Sigmoid colon (tissue), 7 donors: ENCODE measurements around the gene PLXNA4. TPM values are rescaled to one million over a fixed set of nuclear protein-coding genes. Genes with fewer than 3 reads are reported as not detected.

ENCODE experiments used
- DNase-seq: peaks from one replicate; pipeline ENCODE4 v3.0.0-alpha.2; 2019
- H3K27ac ChIP-seq, 4 donors: fragments of 200-600 bp; sonication (generic); one replicate each; pipeline ENCODE4 v1.5.1; 2016 to 2019; ENCODE audit warnings: mild to moderate bottlenecking in 1 of 4
- H3K27me3 ChIP-seq, 3 donors: fragments of 200-600 bp; sonication (generic); one replicate each; pipeline ENCODE4 v1.5.1; 2019; ENCODE audit warnings: mild to moderate bottlenecking in 1 of 3
- H3K36me3 ChIP-seq, 4 donors: fragments of 200-600 bp; sonication (generic); one replicate each; pipeline ENCODE4 v1.5.1; 2016 to 2019
- H3K4me1 ChIP-seq, 4 donors: fragments of 200-600 bp; sonication (generic); one replicate each; pipeline ENCODE4 v1.5.1; 2017 to 2019
- H3K4me3 ChIP-seq, 4 donors: fragments of 200-600 bp; sonication (generic); one replicate each; pipeline ENCODE4 v1.5.1; 2017 to 2019; ENCODE audit warnings: mild to moderate bottlenecking in 2 of 4, moderate library complexity in 1 of 4
- H3K9me3 ChIP-seq, 4 donors: fragments of 200-600 bp in 3 of 4; sonication (generic) in 3 of 4; one replicate each; pipeline versions ENCODE4 v1.5.1 to v1.6.1; 2013 to 2019
- CTCF ChIP-seq, 4 experiments: fragments of 450-650 bp in 3 of 4; fragments of 200-600 bp in 1 of 4; IDR thresholded peaks; one replicate each; pipeline ENCODE4 v1.5.1; 2016 to 2019; ENCODE audit warnings: antibody characterized with exemption in 4 of 4, mild to moderate bottlenecking in 3 of 4, moderate library complexity in 2 of 4
- EP300 ChIP-seq, 4 donors: sonication (generic); formaldehyde crosslinking; IDR thresholded peaks; one replicate each; pipeline ENCODE4 v1.6.1; 2017; ENCODE audit warnings: antibody characterized with exemption in 4 of 4
- POLR2A ChIP-seq, 2 donors: fragments of 450-650 bp; IDR thresholded peaks; one replicate each; pipeline ENCODE4 v1.6.1; 2016; ENCODE audit warnings: antibody characterized with exemption in 2 of 2, mild to moderate bottlenecking in 2 of 2, moderate library complexity in 2 of 2
- POLR2AphosphoS5 ChIP-seq, 4 donors: sonication (generic); formaldehyde crosslinking; IDR thresholded peaks; one replicate each; pipeline ENCODE4 v1.6.1; 2017; ENCODE audit warnings: antibody characterized with exemption in 4 of 4
- WGBS, 2 donors: extraction: QIAGEN DNeasy Blood & Tissue Kit; methylation state at CpG; one replicate each; pipeline ENCODE4 v1.1.7; 2013; 5-methylcytosine and 5-hydroxymethylcytosine counted together
- intact Hi-C: fragments of 100-400 bp; cut with DNase I; formaldehyde crosslinking; loops from one replicate; pipeline ENCODE4 v1.15.1; 2023
- polyA plus RNA-seq, 3 donors: library from polyadenylated mRNA; stranded (reverse); fragments of 200-250 nt; gene quantifications; one replicate each; pipeline ENCODE4 v1.2.3, GENCODE V29; 2013
- total RNA-seq, 4 donors: library from RNA; depleted of rRNA; stranded (reverse); fragments of >200 nt; gene quantifications; one replicate each; pipeline ENCODE4 v1.1.0, GENCODE V29; 2016
- donor health status: healthy with polysubstance abuse.
- donor health status: Bipolar disorder and iron deficiency.
- donor health status: healthy.

The PLXNA4 gene
- total and polyA plus RNA-seq, 7 donors: under 0.01 to 10.5 (median 3.7) TPM; not detected in 1

GRCh38 chr7:132270517-132270916, 305.8 kb downstream of the PLXNA4 start:
- H3K9me3 ChIP-seq: no peaks in the 10 kb centered on the region
- 9 to 26% methylated on average over 2 of the region's 2 CpGs for WGBS, 2 donors
- H3K27ac ChIP-seq: no peak overlapping the region
- H3K4me1 ChIP-seq: peaks cover 0 to under 1% (median 0%) of the 10 kb centered on the region in 4 donors
- H3K36me3 ChIP-seq: no peaks in the 10 kb centered on the region
- no peaks in the 10 kb centered on the region for H3K27me3 ChIP-seq
- DNase-seq: no peak
- TF ChIP-seq POLR2A (IDR thresholded peaks at IDR 0.05): no peak
- TF ChIP-seq POLR2AphosphoS5 (IDR thresholded peaks at IDR 0.05): no peak
- no peak for TF ChIP-seq CTCF (IDR thresholded peaks at IDR 0.05)
- no peak for TF ChIP-seq EP300 (IDR thresholded peaks at IDR 0.05)
- no peak overlapping the region for H3K4me3 ChIP-seq
- intact Hi-C loops: no loop called here

- Histone ChIP-seq H3K4me3 (no peak overlapping the region), H3K27ac (no peak overlapping the region), H3K36me3 (no peaks in the 10 kb centered on the region), H3K4me1 (no peaks in the 10 kb centered on the region), H3K27me3 (no peaks in the 10 kb centered on the region), H3K9me3 (no peaks in the 10 kb centered on the region)
- intact Hi-C loops: no loop called here
- TF ChIP-seq POLR2AphosphoS5 (IDR thresholded peaks at IDR 0.05) (no peak), EP300 (IDR thresholded peaks at IDR 0.05) (no peak), CTCF (IDR thresholded peaks at IDR 0.05) (no peak), POLR2A (IDR thresholded peaks at IDR 0.05) (no peak)
- 60 to 70% methylated on average over 5 of the region's 5 CpGs for WGBS, 2 donors
- no peak for DNase-seq
These were observed 306.6 kb downstream of the PLXNA4 start for GRCh38 chr7:132269718-132270117.

- DNase-seq: no peak
- Histone ChIP-seq H3K27me3 (peaks cover 0 to 3% (median 0%) of the 10 kb centered on the region in 3 donors), H3K4me1 (no peaks in the 10 kb centered on the region), H3K4me3 (no peak overlapping the region), H3K27ac (no peak overlapping the region), H3K36me3 (no peaks in the 10 kb centered on the region), H3K9me3 (no peaks in the 10 kb centered on the region)
- 81 to 84% methylated on average over 4 of the region's 4 CpGs for WGBS, 2 donors
- intact Hi-C loops: no loop called here
- TF ChIP-seq CTCF (IDR thresholded peaks at IDR 0.05) (no peak), EP300 (IDR thresholded peaks at IDR 0.05) (no peak), POLR2A (IDR thresholded peaks at IDR 0.05) (no peak), POLR2AphosphoS5 (IDR thresholded peaks at IDR 0.05) (no peak)
These were observed 313.1 kb downstream of the PLXNA4 start for GRCh38 chr7:132263151-132263550.

- no peaks in the 10 kb centered on the region for H3K9me3 ChIP-seq
- DNase-seq: no peak
- peaks cover 0 to 3% (median 0%) of the 10 kb centered on the region in 3 donors for H3K27me3 ChIP-seq
- no peak for TF ChIP-seq EP300 (IDR thresholded peaks at IDR 0.05)
- no peak for TF ChIP-seq POLR2A (IDR thresholded peaks at IDR 0.05)
- no peak for TF ChIP-seq POLR2AphosphoS5 (IDR thresholded peaks at IDR 0.05)
- no peak for TF ChIP-seq CTCF (IDR thresholded peaks at IDR 0.05)
- H3K4me1 ChIP-seq: peaks cover 0 to 10% (median 2%) of the 10 kb centered on the region in 4 donors
- H3K4me3 ChIP-seq: no peak overlapping the region
- intact Hi-C loops: no loop called here
- no peak overlapping the region for H3K27ac ChIP-seq
- 72 to 76% methylated on average over 6 of the region's 6 CpGs for WGBS, 2 donors
- no peaks in the 10 kb centered on the region for H3K36me3 ChIP-seq
These were observed 314.2 kb downstream of the PLXNA4 start for GRCh38 chr7:132262160-132262470.
